Transverse colon (tissue), 4 donors: ENCODE data around the gene SPEM2.

Experiments used
- EP300 ChIP-seq: sonication (generic); formaldehyde crosslinking; IDR thresholded peaks from one replicate; pipeline ENCODE4 v1.6.1; 2017; ENCODE audit warnings: antibody characterized with exemption, low read depth
- POLR2A ChIP-seq: fragments of 450-650 bp; IDR thresholded peaks from one replicate; pipeline ENCODE4 v1.6.1; 2016; ENCODE audit warnings: antibody characterized with exemption, mild to moderate bottlenecking, moderate library complexity
- POLR2AphosphoS5 ChIP-seq, 3 donors: sonication (generic); formaldehyde crosslinking; IDR thresholded peaks; one replicate each; pipeline ENCODE4 v1.6.1; 2016; ENCODE audit warnings: antibody characterized with exemption in 3 of 3
- TF ChIP-seq, protein P1 (sequence below), 5 experiments: fragments of 200-600 bp in 3 of 5; fragments of 450-650 bp in 2 of 5; sonication (generic) in 3 of 5; IDR thresholded peaks; 1 replicate in 2 of 5; 2 replicates in 3 of 5; pipeline ENCODE4 v1.5.1; 2016 to 2017; ENCODE audit warnings: antibody characterized with exemption in 5 of 5, inconsistent platforms in 3 of 5, mild to moderate bottlenecking in 2 of 5, moderate library complexity in 1 of 5

DNA sequence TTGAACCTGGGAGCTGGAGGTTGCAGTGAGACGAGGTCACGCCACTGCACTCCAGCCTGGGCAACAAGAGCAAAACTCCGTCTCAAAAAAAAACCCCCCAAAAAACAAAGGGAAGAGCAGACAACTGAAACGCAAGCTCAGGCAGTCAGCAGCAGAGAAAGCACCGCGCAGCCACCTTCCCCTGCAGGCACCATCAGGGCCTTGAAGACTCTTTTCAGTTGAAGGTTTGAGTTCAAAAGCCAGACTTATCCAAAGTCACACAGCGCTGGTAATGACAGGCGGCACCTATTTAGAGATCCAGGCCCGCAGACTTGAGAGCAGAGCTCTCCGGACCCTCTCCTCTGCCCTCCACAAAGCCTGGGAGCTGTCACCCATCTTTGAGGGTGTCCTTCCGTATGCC is 42.9 kb downstream of the SPEM2 start:
- TF ChIP-seq, protein P1, sequence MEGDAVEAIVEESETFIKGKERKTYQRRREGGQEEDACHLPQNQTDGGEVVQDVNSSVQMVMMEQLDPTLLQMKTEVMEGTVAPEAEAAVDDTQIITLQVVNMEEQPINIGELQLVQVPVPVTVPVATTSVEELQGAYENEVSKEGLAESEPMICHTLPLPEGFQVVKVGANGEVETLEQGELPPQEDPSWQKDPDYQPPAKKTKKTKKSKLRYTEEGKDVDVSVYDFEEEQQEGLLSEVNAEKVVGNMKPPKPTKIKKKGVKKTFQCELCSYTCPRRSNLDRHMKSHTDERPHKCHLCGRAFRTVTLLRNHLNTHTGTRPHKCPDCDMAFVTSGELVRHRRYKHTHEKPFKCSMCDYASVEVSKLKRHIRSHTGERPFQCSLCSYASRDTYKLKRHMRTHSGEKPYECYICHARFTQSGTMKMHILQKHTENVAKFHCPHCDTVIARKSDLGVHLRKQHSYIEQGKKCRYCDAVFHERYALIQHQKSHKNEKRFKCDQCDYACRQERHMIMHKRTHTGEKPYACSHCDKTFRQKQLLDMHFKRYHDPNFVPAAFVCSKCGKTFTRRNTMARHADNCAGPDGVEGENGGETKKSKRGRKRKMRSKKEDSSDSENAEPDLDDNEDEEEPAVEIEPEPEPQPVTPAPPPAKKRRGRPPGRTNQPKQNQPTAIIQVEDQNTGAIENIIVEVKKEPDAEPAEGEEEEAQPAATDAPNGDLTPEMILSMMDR (IDR thresholded peaks at IDR 0.05) = no peak
- TF ChIP-seq EP300 = no peak
- no peak for TF ChIP-seq POLR2A
- TF ChIP-seq POLR2AphosphoS5 (IDR thresholded peaks at IDR 0.05) = no peak
